PC-9 (cell line): Measurements from ENCODE around the gene CCPG1. TPM values are rescaled to one million over a fixed set of nuclear protein-coding genes. Genes with fewer than 3 reads are reported as not detected.
"Not testable (repeated sequence)": the region's sequence is repeated elsewhere in the genome, so short reads cannot be mapped to it uniquely, and the experiment has no call there.

Experiments used
- BruUV-seq: library from RNA; stranded (reverse); fragments of 400-500 nt; replicated peaks from 2 replicates; lab custom pipeline; 2021; lab: Mats Ljungman, UMichigan
- CTCF ChIA-PET: fragments of 300-600 bp; sonication (Branson Sonifier 250); formaldehyde crosslinking; loops from one replicate; lab custom pipeline; 2022; ENCODE audit warnings: antibody characterized with exemption; lab: Charles Lee
- POLR2A ChIA-PET: fragments of 300-600 bp; sonication (Branson Sonifier 250); formaldehyde crosslinking; loops from one replicate; lab custom pipeline; 2022; ENCODE audit warnings: antibody characterized with exemption; ENCODE audit not compliant: unreplicated experiment; lab: Charles Lee
- DNase-seq, 2 experiments: peaks; one replicate each; pipeline versions ENCODE4 v3.0.0 to v3.0.0-alpha.2; 2015 to 2022; ENCODE audit warnings: mixed read lengths in 1 of 2
- H2AFZ ChIP-seq: fragments of 200-600 bp; sonication (generic); 2 replicates; pipeline ENCODE4 v1.8.1; 2017; ENCODE audit warnings: antibody characterized with exemption
- H3F3A ChIP-seq: fragments of 200-600 bp; sonication (generic); 2 replicates; pipeline ENCODE4 v1.8.1; 2017; ENCODE audit warnings: antibody characterized with exemption, mild to moderate bottlenecking, low read depth; ENCODE audit not compliant: insufficient read depth
- H3K27ac ChIP-seq: fragments of 200-600 bp; sonication (generic); 2 replicates; pipeline ENCODE4 v1.6.1; 2016; ENCODE audit warnings: mixed run types
- H3K27me3 ChIP-seq: fragments of 200-600 bp; sonication (generic); 2 replicates; pipeline ENCODE4 v1.6.1; 2016; ENCODE audit warnings: low read depth, mixed run types; ENCODE audit not compliant: insufficient read depth
- H3K36me3 ChIP-seq: fragments of 200-600 bp; sonication (generic); 2 replicates; pipeline ENCODE4 v1.6.1; 2016; ENCODE audit warnings: low read depth, mixed run types
- H3K4me1 ChIP-seq: fragments of 200-600 bp; sonication (generic); replicated peaks from 2 replicates; pipeline ENCODE4 v1.6.1; 2016; ENCODE audit warnings: mixed run types; ENCODE audit not compliant: insufficient read depth
- H3K4me2 ChIP-seq: fragments of 200-600 bp; sonication (generic); 2 replicates; pipeline ENCODE4 v1.6.1; 2017; ENCODE audit warnings: mixed run types
- H3K4me3 ChIP-seq: fragments of 200-600 bp; sonication (generic); 2 replicates; pipeline ENCODE4 v1.6.1; 2016; ENCODE audit warnings: mixed run types
- H3K79me2 ChIP-seq: fragments of 200-600 bp; sonication (generic); 2 replicates; pipeline ENCODE4 v1.6.1; 2017; ENCODE audit warnings: low read depth, mixed run types
- H3K9me2 ChIP-seq: fragments of 200-600 bp; sonication (generic); 2 replicates; pipeline ENCODE4 v1.8.1; 2017; ENCODE audit warnings: mild to moderate bottlenecking; ENCODE audit not compliant: insufficient read depth
- H3K9me3 ChIP-seq: fragments of 200-600 bp; sonication (generic); 2 replicates; pipeline ENCODE4 v1.8.1; 2016; ENCODE audit warnings: low read depth; ENCODE audit not compliant: insufficient read depth
- H4K20me1 ChIP-seq: fragments of 200-600 bp; sonication (generic); 2 replicates; pipeline ENCODE4 v1.8.1; 2017; ENCODE audit not compliant: insufficient read depth
- EZH2 ChIP-seq: fragments of 200-600 bp; sonication (generic); IDR thresholded peaks from 2 replicates; pipeline ENCODE4 v1.8.0; 2017; ENCODE audit warnings: antibody characterized with exemption, low read depth
- intact Hi-C: fragments of 100-400 bp; cut with micrococcal nuclease; formaldehyde crosslinking; loops from one replicate; pipeline ENCODE4 v1.10.0; 2022; ENCODE audit not compliant: unreplicated experiment
- total RNA-seq: library from RNA; stranded (reverse); gene quantifications from 2 replicates; pipeline ENCODE4 v1.2.3, GENCODE V29; 2021
- TF ChIP-seq, protein P1 (sequence below): fragments of 200-600 bp; sonication (generic); conservative IDR thresholded peaks from 2 replicates; pipeline ENCODE4 v1.6.1; 2017; ENCODE audit warnings: mixed run types, antibody characterized with exemption, mild to moderate bottlenecking, moderate library complexity

The CCPG1 gene
- total RNA-seq, 1 experiment from 2014 or later = 26.3 TPM

GRCh38 chr15:55420171-55420866 is 12.2 kb upstream of the CCPG1 start:
- Histone ChIP-seq H3K27ac (no peak overlapping the region), H3K9me2 (no peaks in the 10 kb centered on the region), H3K9me3 (no peaks in the 10 kb centered on the region), H3F3A (no peaks in the 10 kb centered on the region), H2AFZ (no peak overlapping the region), H4K20me1 (no peaks in the 10 kb centered on the region), H3K36me3 (no peaks in the 10 kb centered on the region), H3K79me2 (no peaks in the 10 kb centered on the region), H3K4me3 (no peak overlapping the region), H3K4me1 (no peaks in the 10 kb centered on the region), H3K4me2 (no peak overlapping the region), H3K27me3 (no peaks in the 10 kb centered on the region)
- no TSS peak for BruUV-seq
- no peak for DNase-seq
- ChIA-PET CTCF (no interaction called here), POLR2A (no interaction called here)
- TF ChIP-seq, protein P1, sequence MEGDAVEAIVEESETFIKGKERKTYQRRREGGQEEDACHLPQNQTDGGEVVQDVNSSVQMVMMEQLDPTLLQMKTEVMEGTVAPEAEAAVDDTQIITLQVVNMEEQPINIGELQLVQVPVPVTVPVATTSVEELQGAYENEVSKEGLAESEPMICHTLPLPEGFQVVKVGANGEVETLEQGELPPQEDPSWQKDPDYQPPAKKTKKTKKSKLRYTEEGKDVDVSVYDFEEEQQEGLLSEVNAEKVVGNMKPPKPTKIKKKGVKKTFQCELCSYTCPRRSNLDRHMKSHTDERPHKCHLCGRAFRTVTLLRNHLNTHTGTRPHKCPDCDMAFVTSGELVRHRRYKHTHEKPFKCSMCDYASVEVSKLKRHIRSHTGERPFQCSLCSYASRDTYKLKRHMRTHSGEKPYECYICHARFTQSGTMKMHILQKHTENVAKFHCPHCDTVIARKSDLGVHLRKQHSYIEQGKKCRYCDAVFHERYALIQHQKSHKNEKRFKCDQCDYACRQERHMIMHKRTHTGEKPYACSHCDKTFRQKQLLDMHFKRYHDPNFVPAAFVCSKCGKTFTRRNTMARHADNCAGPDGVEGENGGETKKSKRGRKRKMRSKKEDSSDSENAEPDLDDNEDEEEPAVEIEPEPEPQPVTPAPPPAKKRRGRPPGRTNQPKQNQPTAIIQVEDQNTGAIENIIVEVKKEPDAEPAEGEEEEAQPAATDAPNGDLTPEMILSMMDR = no peak
- TF ChIP-seq EZH2 = no peak
- intact Hi-C loops = no loop called here

DNA sequence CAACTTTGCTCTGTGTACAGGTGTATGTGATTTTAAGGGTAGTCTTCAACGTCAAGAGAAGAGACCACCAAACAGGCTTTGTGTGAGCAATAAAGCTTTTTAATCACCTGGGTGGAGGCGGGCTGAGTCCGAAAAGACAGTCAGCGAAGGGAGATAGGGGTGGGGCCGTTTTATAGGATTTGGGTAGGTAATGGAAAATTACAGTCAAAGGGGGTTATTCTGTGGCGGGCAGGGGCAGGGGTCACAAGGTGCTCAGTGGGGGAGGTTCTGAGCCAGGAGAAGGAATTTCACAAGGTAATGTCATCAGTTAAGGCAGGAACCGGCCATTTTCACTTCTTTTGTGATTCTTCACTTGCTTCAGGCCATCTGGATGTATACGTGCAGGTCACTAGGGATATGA is 9.5 kb upstream of the CCPG1 start:
- H3K27me3 ChIP-seq, BruUV-seq, H2AFZ ChIP-seq, H3K9me3 ChIP-seq, CTCF ChIA-PET, H3K27ac ChIP-seq, intact Hi-C loops, H3K79me2 ChIP-seq, H3K4me3 ChIP-seq, H3K36me3 ChIP-seq, H3K4me2 ChIP-seq, H3F3A ChIP-seq, POLR2A ChIA-PET, H3K4me1 ChIP-seq, H4K20me1 ChIP-seq, DNase-seq, H3K9me2 ChIP-seq: not testable (repeated sequence)

- peak overlapping the region; percentile 75; the same call in 1 of the 2 replicates for H3K4me3 ChIP-seq
- not testable (repeated sequence) for DNase-seq
- CTCF ChIA-PET = interaction anchor here (1.3 kb wide), 1 partner anchor 90 kb away, joined by 3 read pairs; the partner anchor contains the start of genes PIGB and PIGBOS1
Observed at GRCh38 chr15:55408976-55409375, 817 bp upstream of the CCPG1 start.

DNA sequence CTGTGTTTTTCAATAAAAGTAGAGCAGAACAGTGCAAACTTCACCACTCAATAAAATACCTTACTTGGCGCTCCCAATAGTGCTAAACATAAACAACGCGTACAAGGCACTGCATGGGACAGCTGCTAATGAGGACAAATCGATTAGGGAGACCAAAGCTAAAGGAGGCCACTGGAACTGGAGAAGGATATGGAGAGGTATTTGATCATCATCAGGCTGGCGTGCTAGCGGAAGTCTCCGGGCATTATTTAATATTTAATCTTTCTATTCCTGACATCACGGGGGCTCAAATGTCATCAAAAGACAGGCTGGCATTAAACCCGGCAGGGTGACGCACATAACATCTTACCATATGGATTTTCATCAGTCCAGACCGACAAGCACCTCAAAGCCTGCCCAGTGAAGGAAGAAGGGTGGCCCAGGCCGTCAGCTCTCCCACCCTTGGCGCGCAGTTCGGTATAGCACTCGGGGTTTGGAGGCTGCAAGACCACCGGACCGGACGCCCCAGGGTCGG is 604 bp downstream of the CCPG1 start:
- Histone ChIP-seq H3K9me3 (no peaks in the 10 kb centered on the region), H3K27me3 (no peaks in the 10 kb centered on the region), H3K27ac (peak overlapping the region; percentile 49; the same call in 1 of the 2 replicates), H2AFZ (peak overlapping the region; percentile 86), H3K36me3 (no peaks in the 10 kb centered on the region), H3K9me2 (no peaks in the 10 kb centered on the region), H3K4me1 (peaks cover 41% of the 10 kb centered on the region), H3F3A (peaks cover 10% of the 10 kb centered on the region; the same call in 1 of the 2 replicates), H3K4me3 (peak overlapping the region; percentile 75), H4K20me1 (no peaks in the 10 kb centered on the region), H3K4me2 (peak overlapping the region; percentile 94), H3K79me2 (peaks cover 6% of the 10 kb centered on the region)
- BruUV-seq = no TSS peak
- intact Hi-C loops = loop anchor here (5.0 to 10.0 kb wide), 2 partner anchors 90 to 213 kb away; partner anchors contain the start of genes PIGB, PIGBOS1 and RSL24D1
- CTCF ChIA-PET = interaction anchor here (1.9 kb wide), 1 partner anchor 28 kb away, joined by 8 read pairs; no protein-coding TSS in a partner anchor
- no peak for DNase-seq
- POLR2A ChIA-PET = interaction anchor here (0.5 to 0.6 kb wide), 4 partner anchors 44 to 247 kb away, joined by 3 to 18 read pairs (median 4); partner anchors contain the start of genes PIGB and PIGBOS1
- TF ChIP-seq EZH2 = no peak
- TF ChIP-seq, protein P1 = no peak

More at GRCh38 chr15:55408976-55409375, 817 bp upstream of the CCPG1 start:
- H3K79me2 ChIP-seq, H3K36me3 ChIP-seq, POLR2A ChIA-PET, H3K9me2 ChIP-seq, H3K27me3 ChIP-seq, H3K9me3 ChIP-seq, H3F3A ChIP-seq, H4K20me1 ChIP-seq: not testable (repeated sequence)
- intact Hi-C loops = loop anchor here (5.0 to 10.0 kb wide), 2 partner anchors 92 to 214 kb away; partner anchors contain the start of genes PIGB, PIGBOS1 and RSL24D1
- H3K4me1 ChIP-seq = peaks cover 26% of the 10 kb centered on the region
- TSS peak; percentile 22 for BruUV-seq
- peak overlapping the region; percentile 89 for H2AFZ ChIP-seq
- H3K4me2 ChIP-seq = peak overlapping the region; percentile 94
- H3K27ac ChIP-seq = peak overlapping the region; percentile 55
